Measurements from ENCODE around the gene NCAPD3.

- no peak for TF ChIP-seq PATZ1 (CRISPR knock-in tag; IDR thresholded peaks at IDR 0.05; ENCODE audit: borderline replicate concordance)
- TF ChIP-seq CREB5 (CRISPR knock-in tag; IDR thresholded peaks at IDR 0.05; ENCODE audit: low read depth): no peak
- TF ChIP-seq SNAI2 (CRISPR knock-in tag; IDR thresholded peaks at IDR 0.05): no peak
- no peak for TF ChIP-seq RARB (CRISPR knock-in tag; IDR thresholded peaks at IDR 0.05)
- no peak for TF ChIP-seq ZNF565 (CRISPR knock-in tag; conservative IDR thresholded peaks at IDR 0.05; ENCODE audit: low read depth)
- no peak for TF ChIP-seq ARNTL (CRISPR knock-in tag; IDR thresholded peaks at IDR 0.05; ENCODE audit: borderline replicate concordance, low read depth)
- no peak for TF ChIP-seq ZNF70 (CRISPR knock-in tag; IDR thresholded peaks at IDR 0.05)
- TF ChIP-seq TCF4 (CRISPR knock-in tag; IDR thresholded peaks at IDR 0.05; ENCODE audit: borderline replicate concordance): no peak
- no peak for TF ChIP-seq CSRNP3 (CRISPR knock-in tag; IDR thresholded peaks at IDR 0.05)
- no peak for TF ChIP-seq ZFP3 (CRISPR knock-in tag; IDR thresholded peaks at IDR 0.05)
- TF ChIP-seq ZFP30 (CRISPR knock-in tag; IDR thresholded peaks at IDR 0.05): no peak
- no peak for TF ChIP-seq ZC3H10 (CRISPR knock-in tag; IDR thresholded peaks at IDR 0.05)
- TF ChIP-seq OSR1 (CRISPR knock-in tag; IDR thresholded peaks at IDR 0.05): no peak
- TF ChIP-seq TSHZ2 (CRISPR knock-in tag; IDR thresholded peaks at IDR 0.05): no peak
Observed at GRCh38 chr11:134145715-134146114, 78.1 kb downstream of the NCAPD3 start.
